HEK293 (cell line): ENCODE measurements around the gene PTPRN.

ENCODE experiments used
- ELK4 ChIP-seq: IDR thresholded peaks from 2 replicates; pipeline ENCODE4 v1.6.1; 2011; ENCODE audit warnings: mild to moderate bottlenecking, low read depth, low read length, borderline replicate concordance
- HOXC10 ChIP-seq: sonication (generic); formaldehyde crosslinking; IDR thresholded peaks from 2 replicates; pipeline ENCODE4 v1.8.1; 2023; ENCODE audit warnings: mild to moderate bottlenecking, missing genetic modification reagents
- KLF10 ChIP-seq: fragments of 450-650 bp; IDR thresholded peaks from 2 replicates; pipeline ENCODE4 v1.5.1; 2018; ENCODE audit warnings: missing biosample characterization, mild to moderate bottlenecking, missing genetic modification characterization
- KLF16 ChIP-seq: fragments of 450-650 bp; formaldehyde crosslinking; IDR thresholded peaks from 2 replicates; pipeline ENCODE4 v1.5.1; 2017; ENCODE audit warnings: missing biosample characterization, missing genetic modification characterization
- KLF8 ChIP-seq: fragments of 450-650 bp; formaldehyde crosslinking; IDR thresholded peaks from 2 replicates; pipeline ENCODE4 v1.5.1; 2016; ENCODE audit warnings: missing biosample characterization, missing genetic modification characterization
- MEIS1 ChIP-seq: sonication (generic); formaldehyde crosslinking; IDR thresholded peaks from 2 replicates; pipeline ENCODE4 v1.8.1; 2022; ENCODE audit warnings: missing genetic modification reagents, mild to moderate bottlenecking, borderline replicate concordance
- PRDM1 ChIP-seq: fragments of 450-650 bp; formaldehyde crosslinking; IDR thresholded peaks from 2 replicates; pipeline ENCODE4; 2016; ENCODE audit warnings: missing biosample characterization, missing genetic modification characterization
- SALL2 ChIP-seq: fragments of 450-650 bp; formaldehyde crosslinking; IDR thresholded peaks from 2 replicates; pipeline ENCODE4 v1.5.0; 2017; ENCODE audit warnings: missing biosample characterization, mild to moderate bottlenecking, missing genetic modification characterization, borderline replicate concordance
- ZEB2 ChIP-seq: fragments of 450-650 bp; formaldehyde crosslinking; IDR thresholded peaks from 2 replicates; pipeline ENCODE4 v1.5.1; 2016; ENCODE audit warnings: missing biosample characterization, missing genetic modification characterization
- ZIC2 ChIP-seq: fragments of 450-650 bp; formaldehyde crosslinking; IDR thresholded peaks from 2 replicates; pipeline ENCODE4 v1.5.1; 2016; ENCODE audit warnings: missing biosample characterization, missing genetic modification characterization
- ZNF155 ChIP-seq: fragments of 450-650 bp; formaldehyde crosslinking; IDR thresholded peaks from 2 replicates; pipeline ENCODE4 v1.5.1; 2016; ENCODE audit warnings: missing biosample characterization, missing genetic modification characterization
- ZNF19 ChIP-seq: fragments of 450-650 bp; formaldehyde crosslinking; IDR thresholded peaks from 2 replicates; pipeline ENCODE4; 2016; ENCODE audit warnings: missing biosample characterization, missing genetic modification characterization, low read depth
- ZNF248 ChIP-seq: fragments of 450-650 bp; formaldehyde crosslinking; IDR thresholded peaks from 2 replicates; pipeline ENCODE4 v1.5.1; 2017; ENCODE audit warnings: missing biosample characterization, missing genetic modification characterization
- ZNF274 ChIP-seq, 2 experiments: fragments of 200-500 bp in 1 of 2; fragments of 450-650 bp in 1 of 2; sonication (Bioruptor generic) in 1 of 2; formaldehyde crosslinking in 1 of 2; IDR thresholded peaks; 2 replicates each; pipeline versions ENCODE4 v1.5.1 to v1.6.1; 2014 to 2016; ENCODE audit warnings: borderline replicate concordance in 1 of 2, inconsistent platforms in 1 of 2, low read length in 1 of 2, missing biosample characterization in 1 of 2, missing genetic modification characterization in 1 of 2
- ZNF311 ChIP-seq: fragments of 450-650 bp; formaldehyde crosslinking; IDR thresholded peaks from 2 replicates; pipeline ENCODE4 v1.5.1; 2017; ENCODE audit warnings: missing biosample characterization, missing genetic modification characterization, borderline replicate concordance
- ZNF324 ChIP-seq: fragments of 450-650 bp; formaldehyde crosslinking; IDR thresholded peaks from 2 replicates; pipeline ENCODE4 v1.5.1; 2016; ENCODE audit warnings: missing biosample characterization, missing genetic modification characterization
- ZNF350 ChIP-seq: fragments of 450-650 bp; formaldehyde crosslinking; IDR thresholded peaks from 2 replicates; pipeline ENCODE4 v1.5.0; 2017; ENCODE audit warnings: missing biosample characterization, mild to moderate bottlenecking, missing genetic modification characterization
- ZNF404 ChIP-seq: fragments of 450-650 bp; formaldehyde crosslinking; IDR thresholded peaks from 2 replicates; pipeline ENCODE4 v1.5.1; 2017; ENCODE audit warnings: missing biosample characterization, missing genetic modification characterization
- ZNF521 ChIP-seq: fragments of 450-650 bp; formaldehyde crosslinking; IDR thresholded peaks from 2 replicates; pipeline ENCODE4 v1.5.1; 2017; ENCODE audit warnings: missing biosample characterization, mild to moderate bottlenecking, missing genetic modification characterization
- ZNF529 ChIP-seq: fragments of 450-650 bp; formaldehyde crosslinking; IDR thresholded peaks from 2 replicates; pipeline ENCODE4 v1.5.1; 2017; ENCODE audit warnings: missing genetic modification characterization, missing biosample characterization; ENCODE audit not compliant: insufficient replicate concordance
- ZNF544 ChIP-seq: fragments of 450-650 bp; formaldehyde crosslinking; IDR thresholded peaks from 2 replicates; pipeline ENCODE4 v1.5.0; 2017; ENCODE audit warnings: missing biosample characterization, missing genetic modification characterization
- ZNF558 ChIP-seq: fragments of 450-650 bp; formaldehyde crosslinking; IDR thresholded peaks from 2 replicates; pipeline ENCODE4 v1.5.1; 2016; ENCODE audit warnings: missing biosample characterization, missing genetic modification characterization
- ZNF621 ChIP-seq: fragments of 450-650 bp; formaldehyde crosslinking; IDR thresholded peaks from 2 replicates; pipeline ENCODE4 v1.5.1; 2017; ENCODE audit warnings: missing biosample characterization, missing genetic modification characterization
- ZNF677 ChIP-seq: fragments of 450-650 bp; IDR thresholded peaks from 2 replicates; pipeline ENCODE4 v1.5.0; 2018; ENCODE audit warnings: missing biosample characterization, mild to moderate bottlenecking, missing genetic modification characterization, moderate library complexity
- ZNF692 ChIP-seq: fragments of 450-650 bp; formaldehyde crosslinking; IDR thresholded peaks from 2 replicates; pipeline ENCODE4 v1.5.1; 2016; ENCODE audit warnings: missing biosample characterization, missing genetic modification characterization
- ZNF747 ChIP-seq: fragments of 450-650 bp; formaldehyde crosslinking; IDR thresholded peaks from 2 replicates; pipeline ENCODE4 v1.5.1; 2016; ENCODE audit warnings: missing biosample characterization, missing genetic modification characterization
- ZNF777 ChIP-seq: fragments of 450-650 bp; formaldehyde crosslinking; IDR thresholded peaks from 2 replicates; pipeline ENCODE4 v1.5.1; 2017; ENCODE audit warnings: missing biosample characterization, missing genetic modification characterization, borderline replicate concordance
- ZNF830 ChIP-seq: fragments of 450-650 bp; IDR thresholded peaks from 2 replicates; pipeline ENCODE4 v1.5.0; 2018; ENCODE audit warnings: missing biosample characterization, missing genetic modification characterization, low read depth, mild to moderate bottlenecking, moderate library complexity
- ZSCAN4 ChIP-seq: fragments of 450-650 bp; formaldehyde crosslinking; IDR thresholded peaks from 2 replicates; pipeline ENCODE4 v1.5.1; 2017; ENCODE audit warnings: missing biosample characterization, missing genetic modification characterization
- TF ChIP-seq, protein P1 (sequence below): fragments of 450-650 bp; IDR thresholded peaks from 2 replicates; pipeline ENCODE4 v1.5.1; 2018; ENCODE audit warnings: missing biosample characterization, missing genetic modification characterization
- TF ChIP-seq, protein P2 (sequence below): fragments of 450-650 bp; formaldehyde crosslinking; IDR thresholded peaks from 2 replicates; pipeline ENCODE4 v1.5.1; 2016; ENCODE audit warnings: missing biosample characterization, missing genetic modification characterization
- TF ChIP-seq, protein P3 (sequence below): fragments of 450-650 bp; formaldehyde crosslinking; IDR thresholded peaks from 2 replicates; pipeline ENCODE4 v1.5.1; 2016; ENCODE audit warnings: missing biosample characterization, missing genetic modification characterization

PTPRN gene

GRCh38 chr2:219308142-219309101 is 779 bp downstream of the PTPRN start (continued):
- TF ChIP-seq KLF10 (no peak; the same call in 1 of the 2 replicates), MEIS1 (no peak), ZNF692 (tag by site-specific recombination) (0 out of 2 replicates have a peak, but pooled peaks have one; percentile 56), KLF16 (tag by site-specific recombination) (peak; percentile 35; the same call in 1 of the 2 replicates), SALL2 (tag by site-specific recombination) (no peak), ZNF311 (tag by site-specific recombination) (no peak), ZNF404 (no peak), ZNF529 (no peak), ZEB2 (0 out of 2 replicates have a peak, but pooled peaks have one; percentile 24), ZNF677 (tag by site-specific recombination) (no peak), ZNF274 (IDR thresholded peaks at IDR 0.05; ENCODE audit: low read length) (no peak), ZNF274 (tag by site-specific recombination; IDR thresholded peaks at IDR 0.05; ENCODE audit: borderline replicate concordance) (no peak), ZNF350 (tag by site-specific recombination) (no peak), ZNF621 (no peak), KLF8 (tag by site-specific recombination) (peak; percentile 67; the same call in 1 of the 2 replicates), ZNF558 (no peak), ZNF324 (tag by site-specific recombination) (0 out of 2 replicates have a peak, but pooled peaks have one; percentile 65), ZIC2 (tag by site-specific recombination) (peak; percentile 39; the same call in 1 of the 2 replicates), ZNF521 (tag by site-specific recombination) (no peak), ZNF19 (tag by site-specific recombination) (no peak), ZNF747 (tag by site-specific recombination) (no peak), ZNF830 (tag by site-specific recombination) (no peak), ZNF248 (tag by site-specific recombination) (no peak), PRDM1 (tag by site-specific recombination) (no peak), HOXC10 (no peak), ELK4 (no peak), ZNF777 (tag by site-specific recombination) (no peak), ZNF155 (tag by site-specific recombination) (no peak), ZSCAN4 (tag by site-specific recombination) (no peak), ZNF544 (tag by site-specific recombination) (no peak)
- TF ChIP-seq, protein P1, sequence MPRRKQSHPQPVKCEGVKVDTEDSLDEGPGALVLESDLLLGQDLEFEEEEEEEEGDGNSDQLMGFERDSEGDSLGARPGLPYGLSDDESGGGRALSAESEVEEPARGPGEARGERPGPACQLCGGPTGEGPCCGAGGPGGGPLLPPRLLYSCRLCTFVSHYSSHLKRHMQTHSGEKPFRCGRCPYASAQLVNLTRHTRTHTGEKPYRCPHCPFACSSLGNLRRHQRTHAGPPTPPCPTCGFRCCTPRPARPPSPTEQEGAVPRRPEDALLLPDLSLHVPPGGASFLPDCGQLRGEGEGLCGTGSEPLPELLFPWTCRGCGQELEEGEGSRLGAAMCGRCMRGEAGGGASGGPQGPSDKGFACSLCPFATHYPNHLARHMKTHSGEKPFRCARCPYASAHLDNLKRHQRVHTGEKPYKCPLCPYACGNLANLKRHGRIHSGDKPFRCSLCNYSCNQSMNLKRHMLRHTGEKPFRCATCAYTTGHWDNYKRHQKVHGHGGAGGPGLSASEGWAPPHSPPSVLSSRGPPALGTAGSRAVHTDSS (tag by site-specific recombination) = no peak
- TF ChIP-seq, protein P2, sequence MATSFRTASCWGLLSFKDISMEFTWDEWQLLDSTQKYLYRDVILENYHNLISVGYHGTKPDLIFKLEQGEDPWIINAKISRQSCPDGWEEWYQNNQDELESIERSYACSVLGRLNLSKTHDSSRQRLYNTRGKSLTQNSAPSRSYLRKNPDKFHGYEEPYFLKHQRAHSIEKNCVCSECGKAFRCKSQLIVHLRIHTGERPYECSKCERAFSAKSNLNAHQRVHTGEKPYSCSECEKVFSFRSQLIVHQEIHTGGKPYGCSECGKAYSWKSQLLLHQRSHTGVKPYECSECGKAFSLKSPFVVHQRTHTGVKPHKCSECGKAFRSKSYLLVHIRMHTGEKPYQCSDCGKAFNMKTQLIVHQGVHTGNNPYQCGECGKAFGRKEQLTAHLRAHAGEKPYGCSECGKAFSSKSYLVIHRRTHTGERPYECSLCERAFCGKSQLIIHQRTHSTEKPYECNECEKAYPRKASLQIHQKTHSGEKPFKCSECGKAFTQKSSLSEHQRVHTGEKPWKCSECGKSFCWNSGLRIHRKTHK (tag by site-specific recombination) = no peak
- TF ChIP-seq, protein P3, sequence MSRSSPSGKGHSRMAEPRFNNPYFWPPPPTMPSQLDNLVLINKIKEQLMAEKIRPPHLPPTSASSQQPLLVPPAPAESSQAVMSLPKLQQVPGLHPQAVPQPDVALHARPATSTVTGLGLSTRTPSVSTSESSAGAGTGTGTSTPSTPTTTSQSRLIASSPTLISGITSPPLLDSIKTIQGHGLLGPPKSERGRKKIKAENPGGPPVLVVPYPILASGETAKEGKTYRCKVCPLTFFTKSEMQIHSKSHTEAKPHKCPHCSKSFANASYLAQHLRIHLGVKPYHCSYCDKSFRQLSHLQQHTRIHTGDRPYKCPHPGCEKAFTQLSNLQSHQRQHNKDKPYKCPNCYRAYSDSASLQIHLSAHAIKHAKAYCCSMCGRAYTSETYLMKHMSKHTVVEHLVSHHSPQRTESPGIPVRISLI = no peak
